Stimulated activated CD8-positive, alpha-beta memory T cell treated with anti-CD3 and anti-CD28 coated beads, Interleukin-15, amount 100 ng/mL, for 1 hour (primary cell): ENCODE measurements around the gene C2orf15.
"Not testable (repeated sequence)": the region's sequence is repeated elsewhere in the genome, so short reads cannot be mapped to it uniquely, and the experiment has no call there.

Experiments
- DNase-seq: peaks from one replicate; pipeline ENCODE4 v3.0.0-alpha.2; 2020; ENCODE audit warnings: low read depth

The C2orf15 gene, protein sequence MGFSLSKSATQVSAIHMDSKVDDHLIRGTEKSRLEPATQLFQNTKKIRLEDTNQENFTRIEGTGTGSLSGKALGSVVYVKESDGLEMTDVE

DNA sequence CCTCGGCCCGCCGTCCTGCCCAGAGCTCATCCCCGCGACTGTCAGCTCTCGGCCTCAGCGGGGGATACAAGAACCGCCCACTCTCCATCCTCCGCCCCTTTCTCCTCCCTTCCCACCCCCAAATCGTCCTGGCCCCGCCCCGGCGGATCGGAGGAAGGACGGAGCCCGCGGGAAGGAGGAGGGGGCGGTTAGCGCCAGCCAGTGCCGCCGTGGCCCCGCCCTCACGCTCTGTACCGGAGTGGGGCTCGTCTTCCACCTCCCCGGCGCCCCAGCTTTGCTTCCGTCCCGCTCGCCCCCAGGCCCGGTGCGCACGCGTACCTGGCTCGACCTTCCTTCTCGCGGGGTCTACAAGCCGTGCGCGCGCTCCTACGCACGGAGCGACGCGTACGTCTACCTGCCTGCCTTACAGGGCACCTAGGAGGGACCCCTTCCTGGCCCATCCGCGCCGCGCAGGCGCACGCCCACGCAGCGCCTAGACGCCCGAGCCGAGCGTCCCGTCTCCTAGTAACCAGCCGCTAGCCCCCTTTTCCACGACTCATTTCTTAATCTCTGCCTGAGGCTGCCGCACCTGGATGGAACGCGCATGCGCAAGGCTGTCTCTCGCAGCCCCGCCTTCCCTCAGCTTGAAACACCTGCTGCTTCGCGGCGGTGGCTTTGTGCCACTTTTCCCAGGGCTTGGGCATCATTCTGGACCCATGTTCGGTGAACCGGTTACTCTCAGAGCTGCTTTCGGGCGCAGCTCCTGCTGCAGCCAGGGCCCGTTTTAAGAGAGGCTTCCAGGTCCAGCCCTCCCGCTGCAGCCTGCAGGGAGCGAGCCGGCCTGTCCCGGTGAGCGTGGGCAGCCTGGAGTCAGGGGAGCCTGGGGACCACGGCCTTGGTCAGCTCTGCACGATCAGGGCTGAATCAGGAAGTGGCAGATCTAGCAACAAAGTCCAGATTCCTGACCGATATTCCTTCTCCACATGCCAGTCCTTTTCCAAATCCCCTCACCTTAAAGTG is at the start of gene C2orf15:
Gene C2orf15 (plus strand): TSS at position 598 of the 999 bp plus-strand sequence. CDS start 8,852 bp downstream, outside the sequence.
- DNase-seq: peak; percentile 95

DNA sequence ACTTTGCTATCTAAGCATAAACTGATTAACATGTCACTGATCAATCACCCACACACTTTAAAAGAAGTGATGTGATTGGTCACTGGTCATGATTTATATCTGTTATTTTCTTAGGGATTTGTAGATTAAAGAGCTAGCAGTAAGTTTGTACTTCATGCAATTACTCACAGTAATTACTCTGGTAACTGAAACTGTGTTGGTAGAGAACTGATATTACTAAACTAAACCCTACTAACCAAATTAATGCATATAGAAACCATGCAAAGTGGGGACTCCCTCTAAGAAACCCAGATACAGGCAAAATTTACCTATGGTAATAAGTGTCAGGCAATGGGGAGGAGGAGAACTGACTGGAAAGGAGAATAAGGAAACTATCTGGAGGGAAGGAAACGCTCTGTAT is 44.8 kb upstream of the C2orf15 start:
- DNase-seq: no peak

DNA sequence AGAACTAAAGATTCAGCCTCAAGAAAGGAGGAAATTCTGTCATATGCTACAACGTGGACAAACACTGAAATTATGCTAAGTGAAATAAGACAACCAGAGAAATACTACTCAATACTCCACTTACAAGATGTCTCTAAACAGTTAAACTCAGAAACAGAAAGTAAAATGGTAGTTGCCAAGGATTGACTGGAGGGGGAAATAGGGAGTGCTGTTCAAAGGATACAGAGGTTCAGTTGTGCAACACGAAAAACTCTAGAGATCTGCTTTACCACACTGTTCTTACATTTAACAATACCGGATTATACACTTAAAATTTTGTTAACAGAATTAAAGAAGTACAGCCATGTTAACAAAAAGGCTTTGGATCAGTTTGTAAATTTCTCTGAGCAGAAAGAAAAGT is 39.8 kb upstream of the C2orf15 start:
- no peak for DNase-seq

DNA sequence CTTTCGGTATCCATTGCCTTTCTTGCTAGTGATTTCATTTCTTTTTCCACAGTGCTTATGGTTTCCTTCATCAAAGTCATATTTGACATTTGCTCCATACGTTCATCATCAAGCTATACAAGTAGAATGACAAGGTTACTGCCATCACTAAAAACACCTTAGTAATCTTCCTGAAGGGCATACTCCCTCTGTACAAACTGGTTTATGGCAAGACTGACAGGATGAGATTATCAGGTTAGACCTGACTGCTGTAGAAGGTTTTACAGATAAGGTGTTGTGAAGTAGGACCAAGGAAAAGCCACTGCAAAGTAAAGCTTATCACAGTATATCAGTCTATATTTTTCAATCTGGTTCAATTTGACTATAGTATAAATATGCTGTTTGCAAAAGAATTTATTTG is 37.5 kb upstream of the C2orf15 start:
- no peak for DNase-seq

DNA sequence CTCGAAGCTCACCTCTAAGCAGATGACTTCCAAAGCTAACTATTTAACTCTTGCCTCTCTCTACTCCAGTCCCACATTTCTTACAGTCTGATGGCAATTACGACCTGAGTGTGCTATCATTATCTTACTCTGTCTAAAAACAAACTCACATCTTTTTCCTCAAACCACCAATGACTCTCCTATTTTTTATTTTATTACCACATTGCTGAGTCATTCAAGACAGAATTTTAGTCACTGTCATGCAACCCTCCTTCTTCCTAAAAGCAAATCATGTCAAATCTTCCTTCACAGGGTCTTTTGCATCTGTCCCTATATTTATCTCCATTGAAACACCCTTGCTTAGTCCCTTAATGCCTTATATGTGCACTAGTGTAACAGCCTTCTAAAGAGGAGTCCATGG is 34.6 kb upstream of the C2orf15 start:
- DNase-seq: no peak

DNA sequence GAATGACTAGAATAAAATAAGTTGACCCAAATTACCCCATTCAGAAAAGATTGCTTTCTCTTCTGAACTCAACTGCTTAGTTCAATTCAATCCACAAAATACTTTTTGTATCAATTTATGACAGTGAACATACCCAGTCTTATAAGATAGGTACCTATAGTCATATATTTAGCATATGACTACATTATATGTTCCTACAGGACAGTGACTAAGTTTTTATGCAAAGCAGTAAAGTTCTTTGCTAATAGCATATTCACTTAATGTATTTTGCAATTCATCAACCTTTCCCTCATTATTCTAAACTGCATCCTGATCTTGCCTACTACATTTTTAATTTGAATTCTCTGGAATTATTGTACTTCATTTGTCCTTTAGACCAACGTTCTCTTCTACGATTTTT is 30.3 kb upstream of the C2orf15 start:
- no peak for DNase-seq

DNA sequence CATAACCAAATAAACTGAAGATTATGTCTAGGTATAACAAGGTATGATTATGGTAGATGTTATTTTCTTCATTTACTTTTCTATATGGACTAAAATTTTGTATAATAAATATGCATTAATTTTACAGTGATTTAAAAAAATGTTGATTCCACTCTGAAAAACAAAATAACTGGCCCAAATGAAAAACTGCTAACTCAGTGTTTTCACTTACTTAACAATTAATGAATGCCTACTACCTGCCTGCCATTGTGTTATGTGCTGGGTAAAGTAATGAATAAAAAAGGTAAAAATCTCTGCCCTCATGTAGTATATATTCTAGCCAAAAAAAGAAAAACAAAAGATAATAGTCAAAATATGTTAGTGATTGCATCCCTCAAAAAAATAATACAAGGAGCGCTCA is 29.6 kb upstream of the C2orf15 start:
- DNase-seq: no peak

DNA sequence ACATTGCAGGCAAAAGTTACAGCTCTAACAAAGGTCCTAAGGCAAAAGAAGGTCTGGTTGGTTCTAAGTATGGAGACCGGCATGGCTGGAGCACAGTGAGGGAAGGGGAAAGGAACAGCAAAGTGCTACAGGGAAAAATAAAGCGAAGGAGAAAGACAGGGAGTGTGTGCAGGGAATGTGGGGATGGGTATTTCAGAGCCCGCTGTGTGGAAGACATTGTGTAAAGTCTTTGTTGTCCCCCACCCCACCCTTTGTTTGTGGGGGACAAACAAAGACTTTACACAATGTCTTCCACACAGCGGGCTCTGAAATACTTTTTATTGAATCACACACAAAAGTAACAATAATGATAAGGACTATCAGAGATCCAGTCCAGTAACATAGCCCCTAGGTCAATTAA is 28.9 kb upstream of the C2orf15 start:
- DNase-seq: no peak

DNA sequence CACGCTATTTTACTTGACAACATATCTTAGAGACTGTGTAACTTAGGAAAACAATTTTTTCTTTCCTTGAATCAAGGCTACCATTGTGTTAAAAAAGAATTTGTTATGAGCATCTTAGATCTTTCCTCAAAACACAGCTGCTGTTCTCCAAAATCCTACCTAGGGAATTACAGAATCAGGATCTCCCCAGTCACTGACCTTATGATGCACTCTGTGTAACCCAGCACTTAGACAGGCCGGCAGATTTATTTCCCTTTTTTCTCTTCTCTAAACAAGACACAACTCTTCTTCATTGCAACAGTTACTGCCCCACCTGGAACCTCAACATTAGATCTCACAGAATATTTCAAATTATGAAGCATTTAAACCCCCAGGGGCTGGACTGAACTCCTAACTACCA is 13.5 kb upstream of the C2orf15 start:
- no peak for DNase-seq

DNA sequence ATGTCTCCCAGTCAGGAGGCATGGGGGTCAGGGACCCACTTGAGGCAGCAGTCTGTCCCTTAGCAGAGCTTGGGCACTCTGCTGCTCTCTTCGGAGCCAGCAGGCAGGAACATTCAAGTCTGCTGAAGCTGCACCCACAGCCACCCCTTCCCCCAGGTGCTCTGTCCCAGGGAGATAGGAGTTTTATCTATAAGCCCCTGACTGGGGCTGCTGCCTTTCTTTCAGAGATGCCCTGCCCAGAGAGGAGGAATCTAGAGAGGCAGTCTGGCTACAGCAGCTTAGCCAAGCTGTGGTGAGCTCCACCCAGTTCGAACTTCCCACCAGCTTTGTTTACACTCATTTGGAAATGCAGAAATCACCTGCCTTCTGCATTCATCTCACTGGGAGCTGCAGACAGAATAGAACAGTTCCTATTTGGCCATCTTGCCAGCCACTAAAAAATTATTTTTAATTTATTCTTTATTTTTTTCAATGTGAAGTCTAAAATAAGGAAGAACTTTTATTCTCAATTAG is 6.4 kb upstream of the C2orf15 start:
- not testable (repeated sequence) for DNase-seq

DNA sequence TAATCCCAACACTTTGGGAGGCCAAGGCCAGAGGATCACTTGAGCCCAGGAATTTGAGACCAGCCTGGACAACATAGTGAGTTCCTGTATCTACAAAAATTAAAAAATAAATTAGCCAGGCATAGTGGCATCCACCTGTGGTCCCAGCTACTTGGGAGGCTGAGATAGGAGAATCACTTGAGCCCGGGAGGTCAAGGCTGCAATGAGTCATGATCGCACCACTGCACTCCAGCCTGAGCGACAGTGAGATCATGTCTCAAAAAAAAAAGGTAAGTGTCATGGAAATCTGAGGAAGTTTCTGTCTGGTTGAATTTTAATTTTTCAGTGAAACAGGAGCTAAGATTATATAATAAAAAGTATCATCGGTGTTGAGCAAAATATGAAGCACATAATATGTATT is 2.5 kb upstream of the C2orf15 start:
- no peak for DNase-seq

DNA sequence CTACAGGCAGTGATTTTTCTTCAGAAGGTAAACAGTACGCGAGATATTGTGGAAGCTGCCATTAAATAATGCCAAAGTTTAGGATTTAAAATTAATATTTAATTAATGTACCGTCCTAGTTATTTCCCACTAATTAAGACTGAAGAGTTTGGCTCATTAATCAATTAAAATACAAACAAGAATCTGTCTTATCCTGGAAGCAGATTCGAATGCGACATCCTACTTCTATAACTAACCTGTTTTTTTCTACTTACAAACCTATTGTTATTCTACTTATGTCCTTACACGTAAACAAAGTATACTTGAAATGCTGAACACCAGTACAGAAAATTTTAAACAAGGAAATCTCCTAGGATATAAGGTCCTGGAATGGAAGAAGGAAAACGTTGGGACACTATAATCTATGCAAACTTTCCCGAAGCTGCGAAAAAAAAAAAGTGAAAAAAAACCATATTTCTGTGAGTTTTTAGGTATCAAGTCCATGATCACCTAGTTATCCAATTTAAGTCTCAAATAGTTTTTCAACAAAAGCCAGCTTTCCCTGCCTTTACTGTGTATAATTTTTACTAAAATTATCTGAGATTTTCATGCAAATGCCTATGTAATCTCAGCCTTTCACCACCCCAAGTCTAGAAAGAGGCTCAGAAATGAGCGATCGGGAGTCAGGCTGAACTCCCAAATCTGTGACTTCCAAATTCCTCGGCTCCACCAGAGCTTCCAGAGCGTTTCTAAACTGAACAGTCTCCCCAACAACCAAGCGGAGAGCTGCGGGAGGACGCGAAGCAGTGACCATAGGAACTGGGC is 1.2 kb upstream of the C2orf15 start:
- no peak for DNase-seq

DNA sequence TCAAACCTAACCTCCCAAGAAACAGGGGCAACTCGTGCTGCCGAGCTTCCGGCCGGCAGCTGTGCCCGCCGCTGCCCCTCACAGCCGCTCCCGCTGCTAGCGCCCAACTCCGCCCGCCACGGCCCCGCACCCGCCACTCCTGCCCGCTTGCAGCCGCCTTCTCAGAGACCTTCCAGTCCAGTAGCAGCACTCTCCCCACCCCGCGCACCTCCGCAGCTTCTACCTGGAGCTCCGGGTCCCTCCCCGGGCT is 722 bp upstream of the C2orf15 start:
- DNase-seq: no peak

DNA sequence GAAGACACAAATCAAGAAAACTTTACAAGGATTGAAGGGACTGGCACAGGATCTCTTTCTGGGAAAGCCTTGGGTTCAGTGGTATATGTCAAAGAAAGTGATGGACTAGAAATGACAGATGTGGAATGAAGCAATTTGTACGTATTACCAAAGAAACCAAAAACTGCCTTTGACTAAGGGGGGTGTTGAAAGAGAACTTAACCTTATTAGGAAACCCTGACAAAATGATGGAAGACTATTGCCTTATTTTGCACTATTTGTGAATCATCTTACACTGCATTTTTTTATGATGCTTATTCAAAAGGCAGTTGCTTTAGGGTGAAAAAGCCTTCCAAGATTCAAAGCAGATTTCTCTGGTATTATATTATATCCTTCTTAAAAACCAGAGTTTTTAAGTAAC is 9.2 kb downstream of the C2orf15 start:
- no peak for DNase-seq

DNA sequence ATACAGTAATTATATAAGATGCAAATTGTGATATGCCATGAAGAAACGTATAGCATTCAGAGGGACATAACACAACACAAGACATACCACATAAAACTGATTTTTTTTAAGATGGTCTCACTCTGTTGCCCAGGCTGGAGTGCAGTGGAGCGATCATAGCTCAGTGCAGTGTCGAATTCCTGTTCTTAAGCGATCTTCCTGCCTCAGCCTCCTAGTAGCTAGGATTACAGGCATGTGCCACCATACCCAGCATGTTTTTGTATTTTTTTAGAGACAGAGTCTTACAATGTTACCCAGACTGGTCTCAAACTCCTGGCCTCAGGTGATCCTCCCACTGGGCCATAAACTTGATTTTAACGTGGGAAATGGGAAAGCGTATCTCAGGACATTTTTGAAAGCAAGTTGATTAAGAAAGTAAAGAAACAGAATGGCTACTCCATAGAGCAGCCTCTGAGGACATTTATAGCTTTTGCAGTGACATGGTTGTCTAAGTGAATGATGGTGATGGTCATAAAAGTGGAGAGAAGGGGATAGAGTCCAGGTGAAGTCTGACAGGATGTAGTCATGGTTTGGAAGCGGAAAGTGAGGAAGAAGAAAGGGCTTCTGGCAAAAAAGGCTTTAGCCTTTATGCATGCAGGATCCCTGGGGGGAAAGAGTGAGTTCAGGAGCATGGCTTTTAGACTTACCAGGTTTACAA is 10.8 kb downstream of the C2orf15 start:
- DNase-seq: no peak

DNA sequence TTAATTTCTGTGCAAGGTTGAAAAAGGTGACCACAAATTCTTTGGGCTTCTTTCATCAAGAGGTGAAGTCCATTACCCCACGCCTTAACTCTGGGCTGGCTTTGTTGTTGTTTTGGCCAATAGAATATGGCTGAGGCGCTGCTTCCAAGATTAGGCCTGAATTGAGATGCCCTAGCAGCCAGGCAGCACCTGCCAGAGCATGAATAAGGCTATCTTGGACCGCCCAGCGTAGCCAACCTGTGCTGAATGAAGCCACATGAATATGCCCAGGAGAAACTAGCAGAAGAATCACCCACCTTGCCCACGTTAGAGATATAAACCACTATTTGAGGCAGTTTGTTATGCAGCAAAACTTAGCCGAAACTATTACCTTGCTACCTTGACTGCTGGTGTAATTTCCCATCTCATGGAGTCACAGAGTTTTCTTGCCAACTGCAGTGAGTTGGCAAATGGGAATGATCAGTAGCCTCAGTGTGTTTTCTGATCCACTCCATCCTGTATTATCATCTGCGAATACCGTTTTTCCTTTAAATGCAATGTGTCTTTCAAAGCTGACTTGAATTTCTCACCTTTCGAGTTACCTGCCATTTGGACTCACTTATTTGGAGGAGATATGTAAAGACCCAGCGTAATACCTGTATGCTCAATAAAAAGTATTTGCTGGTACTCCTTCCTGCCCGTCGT is 12.6 kb downstream of the C2orf15 start:
- no peak for DNase-seq

DNA sequence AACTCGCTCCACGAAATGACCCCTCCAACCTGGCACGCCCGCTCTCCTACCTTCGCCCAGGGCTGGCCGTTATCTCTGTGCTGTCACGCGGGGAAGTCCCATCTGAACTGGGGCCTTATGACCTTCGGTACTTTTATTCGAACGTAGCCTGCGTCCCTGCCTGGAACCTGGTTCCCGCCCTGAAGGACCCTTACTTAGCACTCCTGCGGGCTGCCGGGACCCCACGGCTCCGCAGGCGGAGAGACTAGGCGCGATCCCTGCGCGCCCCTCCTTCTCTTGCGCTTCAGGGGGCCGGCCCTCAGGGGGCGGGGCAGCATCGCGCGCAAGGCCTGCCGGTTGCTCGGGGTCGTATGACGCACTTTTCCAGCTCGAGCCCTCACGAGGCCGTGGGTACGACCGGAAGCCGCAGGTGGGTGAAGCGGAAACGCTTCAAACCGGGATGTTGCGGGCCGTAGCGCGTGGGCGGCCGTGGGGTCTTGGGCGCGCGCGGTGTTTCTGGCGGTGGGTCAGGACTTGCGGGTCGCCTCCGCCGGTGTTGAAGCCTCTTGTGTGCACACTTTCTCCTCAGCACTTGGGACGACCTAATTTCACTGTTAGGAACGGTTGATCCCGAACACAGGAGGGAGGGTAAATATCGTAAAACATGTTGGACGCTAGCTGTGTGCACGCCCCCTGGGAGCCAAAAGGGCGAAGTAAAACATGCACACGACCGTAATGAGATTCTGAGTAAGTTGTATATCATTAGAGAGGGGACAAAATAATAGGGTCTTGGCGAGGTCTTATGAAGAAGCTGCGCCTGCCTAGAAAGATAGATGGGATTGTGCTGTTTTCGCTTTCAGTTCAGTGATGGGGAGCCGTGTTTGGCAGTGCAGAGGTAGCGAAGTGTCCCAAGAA is 13.4 kb downstream of the C2orf15 start, which contains the start of the genes LIPT1 and TSGA10:
Gene LIPT1 (plus strand): TSS at position 325 of the 894 bp plus-strand sequence. CDS start 6,991 bp downstream, outside the sequence.
Gene TSGA10 (minus strand): TSS at position 300 of the 894 bp plus-strand sequence. CDS start 45,503 bp downstream, outside the sequence.
- DNase-seq: peak; percentile 85

DNA sequence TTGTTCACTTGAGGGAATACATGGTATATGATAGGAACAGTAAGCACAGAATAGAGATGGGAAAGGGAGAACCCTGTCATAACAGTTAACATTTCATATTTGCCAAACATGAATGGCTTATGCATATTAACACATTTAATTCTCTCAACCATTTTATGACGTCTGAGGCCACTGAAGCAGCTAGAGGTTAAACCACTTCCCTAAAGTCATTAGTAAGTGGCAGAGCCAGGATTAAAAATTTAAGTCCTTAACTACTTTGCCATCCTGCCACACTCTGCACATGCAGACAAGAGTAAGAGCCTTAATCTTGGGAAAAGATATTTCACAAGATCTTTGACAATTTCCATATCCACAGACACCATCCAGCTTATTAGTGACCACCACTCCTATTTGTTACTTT is 15.4 kb downstream of the C2orf15 start:
- DNase-seq: no peak

DNA sequence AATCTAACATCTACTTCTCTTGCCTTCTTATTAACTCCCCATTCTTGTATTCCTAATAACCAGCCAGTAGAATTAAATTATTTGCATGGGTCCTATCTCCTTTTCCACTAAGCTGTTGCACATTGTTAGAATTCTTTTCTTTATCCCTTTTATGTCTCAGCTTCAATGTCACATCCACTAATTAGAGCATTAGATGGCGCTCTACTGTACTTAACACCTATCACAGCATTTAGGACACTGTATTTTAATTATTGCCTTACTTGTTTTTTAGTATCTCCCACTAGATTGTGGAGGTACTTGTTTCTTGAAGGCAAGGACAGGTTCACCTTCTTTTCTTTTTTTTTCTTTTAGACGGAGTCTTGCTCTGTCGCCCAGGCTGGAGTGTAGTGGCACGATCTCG is 17.1 kb downstream of the C2orf15 start:
- DNase-seq: no peak

DNA sequence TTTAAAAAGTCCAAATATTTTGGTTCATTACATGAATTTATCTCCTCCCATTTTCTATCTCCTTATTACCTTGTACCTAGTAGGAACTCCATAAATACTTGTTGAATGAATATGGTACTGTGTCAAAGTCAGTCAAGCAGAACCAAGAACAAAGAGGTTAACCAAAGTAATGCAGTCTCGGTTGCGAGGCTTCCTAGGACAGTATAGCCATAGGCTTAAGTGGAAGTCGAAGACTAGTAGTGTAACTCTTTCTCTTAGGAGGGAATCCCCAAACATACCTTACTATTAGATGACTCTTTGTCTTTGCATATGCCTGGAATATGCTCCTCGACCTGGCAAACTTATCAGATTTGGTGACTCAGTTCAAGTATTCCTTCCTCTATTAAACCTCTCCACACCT is 18.1 kb downstream of the C2orf15 start:
- DNase-seq: no peak
